CD4-positive, alpha-beta T cell (primary cell): Measurements from ENCODE around the gene MSLN. TPM values are rescaled to one million over a fixed set of nuclear protein-coding genes. Genes with fewer than 3 reads are reported as not detected.
"Not testable (repeated sequence)": the region's sequence is repeated elsewhere in the genome, so short reads cannot be mapped to it uniquely, and the experiment has no call there.

Experiments
- ATAC-seq: fragments of 200-7000 bp; cut with Tn5 transposase; one replicate; pipeline ENCODE4 v1.10.0; 2022; ENCODE audit warnings: mild to moderate bottlenecking; ENCODE audit not compliant: poor library complexity
- CTCF ChIA-PET: fragments of 350-600 bp; sonication (Branson Sonifier 250); formaldehyde crosslinking; loops from one replicate; lab custom pipeline; 2021; ENCODE audit warnings: antibody characterized with exemption, inconsistent platforms; lab: Charles Lee
- POLR2A ChIA-PET: fragments of 350-600 bp; sonication (Branson Sonifier 250); formaldehyde crosslinking; loops from one replicate; lab custom pipeline; 2021; ENCODE audit warnings: antibody characterized with exemption, inconsistent platforms; lab: Charles Lee
- DNase-seq, 14 experiments: peaks; one replicate each; pipeline ENCODE4 v3.0.0-alpha.2; 2013 to 2020; ENCODE audit warnings: mixed read lengths in 2 of 14
- H3K27ac ChIP-seq, 2 donors: one replicate each; pipeline versions ENCODE4 v1.5.1 to v1.7.0; 2013; ENCODE audit warnings: low read length in 2 of 2, low read depth in 1 of 2, mild to moderate bottlenecking in 1 of 2
- H3K27me3 ChIP-seq, 2 experiments: 1 replicate in 1 of 2; 2 replicates in 1 of 2; pipeline versions ENCODE4 v1.6.1 to v1.7.0; 2013; ENCODE audit warnings: low read length in 2 of 2, control low read depth in 1 of 2, mild to moderate bottlenecking in 1 of 2, moderate library complexity in 1 of 2; ENCODE audit not compliant: insufficient read depth in 2 of 2, control insufficient read depth in 1 of 2
- H3K36me3 ChIP-seq: one replicate; pipeline ENCODE4 v1.6.1; 2013; ENCODE audit warnings: low read length, control low read depth; ENCODE audit not compliant: insufficient read depth
- H3K4me1 ChIP-seq: one replicate; pipeline ENCODE4 v1.6.1; 2013; ENCODE audit warnings: low read length, control low read depth; ENCODE audit not compliant: insufficient read depth
- H3K4me3 ChIP-seq: one replicate; pipeline ENCODE4 v1.5.1; 2013; ENCODE audit warnings: mild to moderate bottlenecking, low read length, moderate library complexity
- H3K9me3 ChIP-seq, 2 experiments: 1 replicate in 1 of 2; 2 replicates in 1 of 2; pipeline versions ENCODE4 v1.6.1 to v1.7.0; 2013; ENCODE audit warnings: low read length in 2 of 2, mild to moderate bottlenecking in 2 of 2, control low read depth in 1 of 2, moderate library complexity in 1 of 2; ENCODE audit not compliant: control insufficient read depth in 1 of 2, insufficient read depth in 1 of 2
- H3K27ac Mint-ChIP-seq: one replicate; pipeline ENCODE4 v1.8.0; 2020; ENCODE audit warnings: mixed read lengths
- H3K27me3 Mint-ChIP-seq: one replicate; pipeline ENCODE4 v1.8.0; 2021; ENCODE audit warnings: mixed read lengths
- H3K36me3 Mint-ChIP-seq: one replicate; pipeline ENCODE4 v1.8.0; 2021; ENCODE audit warnings: low read depth, mixed read lengths
- H3K4me1 Mint-ChIP-seq: one replicate; pipeline ENCODE4 v1.8.0; 2021; ENCODE audit warnings: low read depth, mixed read lengths
- H3K4me3 Mint-ChIP-seq: one replicate; pipeline ENCODE4 v1.8.0; 2020; ENCODE audit warnings: mild to moderate bottlenecking, mixed read lengths
- H3K9me3 Mint-ChIP-seq: one replicate; pipeline ENCODE4 v1.8.0; 2020; ENCODE audit warnings: mixed read lengths
- CTCF ChIP-seq: fragments of 200-600 bp; IDR thresholded peaks from one replicate; pipeline ENCODE4 v1.8.0; 2022; ENCODE audit warnings: antibody characterized with exemption, mild to moderate bottlenecking
- intact Hi-C, 2 experiments: fragments of 100-400 bp; cut with DNase I in 1 of 2; cut with micrococcal nuclease in 1 of 2; formaldehyde crosslinking; loops; one replicate each; pipeline versions ENCODE4 v1.15.1 to v1.9.0; 2023 to 2025; cut with DNase I, micrococcal nuclease
- total RNA-seq, 174 experiments: library from RNA in 2 of 174; stranded (reverse) in 2 of 174; gene quantifications; one replicate each; pipeline ENCODE4 v1.2.3 and lab custom pipeline; 2021 to 2026

MSLN gene
- total RNA-seq, 2 experiments from 2014 or later: not detected

- Histone ChIP-seq H3K27me3 (no peaks in the 10 kb centered on the region), H3K36me3 (peaks cover 27% of the 10 kb centered on the region), H3K4me3 (peak within 1 kb of the TSS; percentile 88), H3K9me3 (no peaks in the 10 kb centered on the region), H3K4me1 (peaks cover 20% of the 10 kb centered on the region), H3K27ac (peak within 1 kb of the TSS; percentile 64 to 73)
- DNase-seq (peak; percentile 83 to 96 (median 91)), ATAC-seq (peak; percentile 94)
- POLR2A ChIA-PET: interaction anchor here (0.8 to 1.7 kb wide), 6 partner anchors 13 to 47 kb away, joined by 3 to 7 read pairs (median 6); partner anchors contain the start of genes ANTKMT, CCDC78, CHTF18 and RPUSD1
- Mint-ChIP-seq H3K36me3 (peaks cover 12% of the 10 kb centered on the region), H3K27me3 (no peaks in the 10 kb centered on the region), H3K9me3 (no peaks in the 10 kb centered on the region), H3K4me3 (peak within 1 kb of the TSS; percentile 83), H3K27ac (peak within 1 kb of the TSS; percentile 62), H3K4me1 (no peaks in the 10 kb centered on the region)
- intact Hi-C loops: loop anchor here (1.0 kb wide), 3 partner anchors 30 to 66 kb away; partner anchors contain the start of genes CHTF18 (in 1 of the 2) and RPUSD1 (in 1 of the 2)
- CTCF ChIA-PET: interaction anchor here (0.8 to 1.9 kb wide), 7 partner anchors 12 to 152 kb away, joined by 3 to 9 read pairs (median 8); partner anchors contain the start of genes ANTKMT, CHTF18, METRN and RPUSD1
- peak; percentile 97 for TF ChIP-seq CTCF
These were observed 19.6 kb upstream of the MSLN start, which contains the start of gene CIAO3 for GRCh38 chr16:740764-741505. TSS of gene CIAO3 (minus strand) at chr16:740997. CDS start at chr16:740985, 12 bp downstream.

GRCh38 chr16:741986-742629 is 18.4 kb upstream of the MSLN start:
- Mint-ChIP-seq H3K36me3 (peaks cover 4% of the 10 kb centered on the region), H3K9me3 (no peaks in the 10 kb centered on the region), H3K27ac (no peak overlapping the region), H3K4me3 (peak overlapping the region; percentile 69), H3K27me3 (no peaks in the 10 kb centered on the region), H3K4me1 (no peaks in the 10 kb centered on the region)
- no peak for TF ChIP-seq CTCF
- Histone ChIP-seq H3K36me3 (peaks cover 16% of the 10 kb centered on the region), H3K4me1 (peaks cover 20% of the 10 kb centered on the region), H3K4me3 (no peak overlapping the region), H3K9me3 (no peaks in the 10 kb centered on the region), H3K27ac (no peak overlapping the region), H3K27me3 (no peaks in the 10 kb centered on the region)
- ChIA-PET CTCF (interaction anchor here (1.7 kb wide), 1 partner anchor 30 kb away, joined by 9 read pairs; no protein-coding TSS in a partner anchor), POLR2A (no interaction called here)
- intact Hi-C loops: loop anchor here (1.0 kb wide), 3 partner anchors 31 to 65 kb away; partner anchors contain the start of genes CHTF18 (in 1 of the 2) and RPUSD1 (in 1 of the 2)
- ATAC-seq: no peak
- no peak for DNase-seq

- H3K9me3 Mint-ChIP-seq, H3K27ac ChIP-seq, ATAC-seq, H3K27ac Mint-ChIP-seq, H3K36me3 Mint-ChIP-seq, DNase-seq, H3K4me3 ChIP-seq, H3K4me1 Mint-ChIP-seq, H3K27me3 Mint-ChIP-seq, intact Hi-C loops, H3K4me3 Mint-ChIP-seq, H3K27me3 ChIP-seq, POLR2A ChIA-PET, H3K9me3 ChIP-seq, CTCF ChIA-PET, H3K36me3 ChIP-seq: not testable (repeated sequence)
- peaks cover 20% of the 10 kb centered on the region for H3K4me1 ChIP-seq
These were observed 17.6 kb upstream of the MSLN start for GRCh38 chr16:742894-743293.
